Fibroblast of mammary gland (primary cell): ENCODE results near the gene IL17RD.

Source experiments
- DNase-seq: peaks from one replicate; pipeline ENCODE4 v3.0.0-alpha.2; 2010; ENCODE audit warnings: low read depth
- H3K4me3 ChIP-seq: 2 replicates; pipeline ENCODE4 v1.5.1; 2011; ENCODE audit warnings: low read depth, mild to moderate bottlenecking, low read length, moderate library complexity; ENCODE audit not compliant: control insufficient read depth
- CTCF ChIP-seq: conservative IDR thresholded peaks from 2 replicates; pipeline ENCODE4 v1.5.1; 2011; ENCODE audit warnings: low read depth, low read length, inconsistent platforms; ENCODE audit not compliant: control insufficient read depth, insufficient read depth

The IL17RD gene

GRCh38 chr3:57120451-57121174 is 44.5 kb downstream of the IL17RD start:
- TF ChIP-seq CTCF, result no peak

GRCh38 chr3:57120040-57120439 is 45.1 kb downstream of the IL17RD start:
- DNase-seq, result peak; percentile 18
- no peak overlapping the region for H3K4me3 ChIP-seq
- no peak for TF ChIP-seq CTCF

More at GRCh38 chr3:57120451-57121174, 44.5 kb downstream of the IL17RD start:
- H3K4me3 ChIP-seq, result no peak overlapping the region
- no peak for DNase-seq

- H3K4me3 ChIP-seq, result no peak overlapping the region
- no peak for TF ChIP-seq CTCF
- peak; percentile 18 for DNase-seq
These were observed 46.9 kb downstream of the IL17RD start for GRCh38 chr3:57118254-57118653.

- no peak for TF ChIP-seq CTCF
- H3K4me3 ChIP-seq, result no peak overlapping the region
- no peak for DNase-seq
These were observed 48.7 kb downstream of the IL17RD start for GRCh38 chr3:57116501-57116900.

GRCh38 chr3:57112206-57112605 is 52.9 kb downstream of the IL17RD start:
- no peak for DNase-seq

GRCh38 chr3:57110798-57111197 is 54.4 kb downstream of the IL17RD start:
- no peak overlapping the region for H3K4me3 ChIP-seq
- TF ChIP-seq CTCF, result no peak
- no peak for DNase-seq

More at GRCh38 chr3:57112206-57112605, 52.9 kb downstream of the IL17RD start:
- peak; percentile 24 for TF ChIP-seq CTCF
- no peak overlapping the region for H3K4me3 ChIP-seq
